PC-9 (cell line): ENCODE data around the gene TRMT2B. TPM values are rescaled to one million over a fixed set of nuclear protein-coding genes. Genes with fewer than 3 reads are reported as not detected.

Experiments
- Bru-seq: library from RNA; stranded (reverse); fragments of 400-500 nt; gene quantifications from one replicate; lab custom pipeline; 2021; lab: Mats Ljungman, UMichigan
- BruChase-seq, 2 experiments: library from RNA; stranded (reverse); fragments of 400-500 nt; gene quantifications; one replicate each; lab custom pipeline; 2021; lab: Mats Ljungman, UMichigan
- BruUV-seq: library from RNA; stranded (reverse); fragments of 400-500 nt; replicated peaks from 2 replicates; lab custom pipeline; 2021; lab: Mats Ljungman, UMichigan
- CTCF ChIA-PET: fragments of 300-600 bp; sonication (Branson Sonifier 250); formaldehyde crosslinking; loops from one replicate; lab custom pipeline; 2022; ENCODE audit warnings: antibody characterized with exemption; lab: Charles Lee
- POLR2A ChIA-PET: fragments of 300-600 bp; sonication (Branson Sonifier 250); formaldehyde crosslinking; loops from one replicate; lab custom pipeline; 2022; ENCODE audit warnings: antibody characterized with exemption; ENCODE audit not compliant: unreplicated experiment; lab: Charles Lee
- DNase-seq, 2 experiments: peaks; one replicate each; pipeline versions ENCODE4 v3.0.0 to v3.0.0-alpha.2; 2015 to 2022; ENCODE audit warnings: mixed read lengths in 1 of 2
- H2AFZ ChIP-seq: fragments of 200-600 bp; sonication (generic); 2 replicates; pipeline ENCODE4 v1.8.1; 2017; ENCODE audit warnings: antibody characterized with exemption
- H3F3A ChIP-seq: fragments of 200-600 bp; sonication (generic); 2 replicates; pipeline ENCODE4 v1.8.1; 2017; ENCODE audit warnings: antibody characterized with exemption, mild to moderate bottlenecking, low read depth; ENCODE audit not compliant: insufficient read depth
- H3K27ac ChIP-seq: fragments of 200-600 bp; sonication (generic); 2 replicates; pipeline ENCODE4 v1.6.1; 2016; ENCODE audit warnings: mixed run types
- H3K27me3 ChIP-seq: fragments of 200-600 bp; sonication (generic); 2 replicates; pipeline ENCODE4 v1.6.1; 2016; ENCODE audit warnings: low read depth, mixed run types; ENCODE audit not compliant: insufficient read depth
- H3K36me3 ChIP-seq: fragments of 200-600 bp; sonication (generic); 2 replicates; pipeline ENCODE4 v1.6.1; 2016; ENCODE audit warnings: low read depth, mixed run types
- H3K4me1 ChIP-seq: fragments of 200-600 bp; sonication (generic); replicated peaks from 2 replicates; pipeline ENCODE4 v1.6.1; 2016; ENCODE audit warnings: mixed run types; ENCODE audit not compliant: insufficient read depth
- H3K4me2 ChIP-seq: fragments of 200-600 bp; sonication (generic); 2 replicates; pipeline ENCODE4 v1.6.1; 2017; ENCODE audit warnings: mixed run types
- H3K4me3 ChIP-seq: fragments of 200-600 bp; sonication (generic); 2 replicates; pipeline ENCODE4 v1.6.1; 2016; ENCODE audit warnings: mixed run types
- H3K79me2 ChIP-seq: fragments of 200-600 bp; sonication (generic); 2 replicates; pipeline ENCODE4 v1.6.1; 2017; ENCODE audit warnings: low read depth, mixed run types
- H3K9me2 ChIP-seq: fragments of 200-600 bp; sonication (generic); 2 replicates; pipeline ENCODE4 v1.8.1; 2017; ENCODE audit warnings: mild to moderate bottlenecking; ENCODE audit not compliant: insufficient read depth
- H3K9me3 ChIP-seq: fragments of 200-600 bp; sonication (generic); 2 replicates; pipeline ENCODE4 v1.8.1; 2016; ENCODE audit warnings: low read depth; ENCODE audit not compliant: insufficient read depth
- H4K20me1 ChIP-seq: fragments of 200-600 bp; sonication (generic); 2 replicates; pipeline ENCODE4 v1.8.1; 2017; ENCODE audit not compliant: insufficient read depth
- EZH2 ChIP-seq: fragments of 200-600 bp; sonication (generic); IDR thresholded peaks from 2 replicates; pipeline ENCODE4 v1.8.0; 2017; ENCODE audit warnings: antibody characterized with exemption, low read depth
- intact Hi-C: fragments of 100-400 bp; cut with micrococcal nuclease; formaldehyde crosslinking; loops from one replicate; pipeline ENCODE4 v1.10.0; 2022; ENCODE audit not compliant: unreplicated experiment
- long read RNA-seq: library from polyadenylated mRNA; stranded (forward); transcript quantifications from one replicate; pipeline ENCODE4 v2.0.0, GENCODE V29; 2022
- total RNA-seq: library from RNA; stranded (reverse); gene quantifications from 2 replicates; pipeline ENCODE4 v1.2.3, GENCODE V29; 2021
- TF ChIP-seq, protein P1 (sequence below): fragments of 200-600 bp; sonication (generic); conservative IDR thresholded peaks from 2 replicates; pipeline ENCODE4 v1.6.1; 2017; ENCODE audit warnings: mixed run types, antibody characterized with exemption, mild to moderate bottlenecking, moderate library complexity

TRMT2B gene
- 31.6 and 38.1 TPM in 2 replicates for total RNA-seq
- Bru-seq, nascent RNA: percentile 71 among the genes with signal in this experiment
- BruChase-seq, experiment 1, labeled RNA remaining after a 2-hour chase: percentile 75 among the genes with signal in this experiment
- percentile 77 among the genes with signal in this experiment for BruChase-seq, experiment 2, labeled RNA remaining after a 6-hour chase
- long read RNA-seq, partial matches to known transcripts: 7 of 40 reads
- long read RNA-seq, other reads (novel, unspliced or antisense): 31 of 40 reads

DNA sequence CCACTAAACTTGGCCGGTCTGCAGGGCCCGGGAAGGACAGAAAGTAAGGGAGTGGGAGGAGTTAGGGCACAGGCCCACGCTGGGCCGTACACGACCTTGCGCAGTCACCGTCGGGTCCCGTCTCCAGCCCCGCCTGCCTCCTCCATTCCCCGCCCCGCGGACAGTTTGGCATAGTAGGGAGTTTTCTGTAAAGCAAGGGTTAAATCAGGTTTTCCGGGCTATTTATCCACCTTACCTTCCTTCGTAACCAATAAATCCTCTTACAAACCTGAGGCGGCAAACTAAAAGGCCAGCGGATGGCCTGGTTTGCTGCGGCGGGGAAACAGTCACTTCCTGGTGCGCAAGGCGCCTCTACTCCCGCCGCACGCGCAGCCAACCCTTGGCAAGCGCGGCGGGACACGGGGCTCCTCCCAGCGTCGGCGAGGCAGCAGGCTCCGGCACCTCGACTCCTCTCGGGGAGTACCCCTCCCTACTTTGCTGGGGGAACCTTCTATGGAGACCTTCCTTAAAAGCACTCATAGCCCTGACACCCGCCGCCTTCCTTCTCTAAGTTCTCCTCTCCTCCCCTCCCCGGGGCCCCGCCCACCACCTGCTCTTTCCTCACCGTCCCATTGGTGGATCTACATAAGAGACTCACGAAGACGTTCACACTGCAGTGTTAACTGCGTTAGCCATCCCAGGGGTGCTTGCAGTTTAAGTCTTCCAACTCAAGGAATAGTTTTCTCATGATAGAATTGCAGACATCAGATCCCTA, at the start of gene TRMT2B:
Gene TRMT2B (minus strand): TSS at position 563 of the 754 bp plus-strand sequence. CDS start 9,822 bp downstream, outside the sequence.
- DNase-seq: peak; percentile 64 to 73
- intact Hi-C loops: loop anchor here (2.0 kb wide), 1 partner anchor 47 kb away; the partner anchor contains the start of gene CENPI
- POLR2A ChIA-PET: no interaction called here
- H3K4me2 ChIP-seq: peak within 1 kb of the TSS; percentile 88
- H4K20me1 ChIP-seq: no peaks in the 10 kb centered on the region
- TF ChIP-seq, protein P1, sequence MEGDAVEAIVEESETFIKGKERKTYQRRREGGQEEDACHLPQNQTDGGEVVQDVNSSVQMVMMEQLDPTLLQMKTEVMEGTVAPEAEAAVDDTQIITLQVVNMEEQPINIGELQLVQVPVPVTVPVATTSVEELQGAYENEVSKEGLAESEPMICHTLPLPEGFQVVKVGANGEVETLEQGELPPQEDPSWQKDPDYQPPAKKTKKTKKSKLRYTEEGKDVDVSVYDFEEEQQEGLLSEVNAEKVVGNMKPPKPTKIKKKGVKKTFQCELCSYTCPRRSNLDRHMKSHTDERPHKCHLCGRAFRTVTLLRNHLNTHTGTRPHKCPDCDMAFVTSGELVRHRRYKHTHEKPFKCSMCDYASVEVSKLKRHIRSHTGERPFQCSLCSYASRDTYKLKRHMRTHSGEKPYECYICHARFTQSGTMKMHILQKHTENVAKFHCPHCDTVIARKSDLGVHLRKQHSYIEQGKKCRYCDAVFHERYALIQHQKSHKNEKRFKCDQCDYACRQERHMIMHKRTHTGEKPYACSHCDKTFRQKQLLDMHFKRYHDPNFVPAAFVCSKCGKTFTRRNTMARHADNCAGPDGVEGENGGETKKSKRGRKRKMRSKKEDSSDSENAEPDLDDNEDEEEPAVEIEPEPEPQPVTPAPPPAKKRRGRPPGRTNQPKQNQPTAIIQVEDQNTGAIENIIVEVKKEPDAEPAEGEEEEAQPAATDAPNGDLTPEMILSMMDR: no peak
- no peak for TF ChIP-seq EZH2
- H3K79me2 ChIP-seq: peaks cover 17% of the 10 kb centered on the region
- H3K4me1 ChIP-seq: peaks cover 6% of the 10 kb centered on the region
- H3K36me3 ChIP-seq: no peaks in the 10 kb centered on the region
- H3K4me3 ChIP-seq: peak within 1 kb of the TSS; percentile 77
- CTCF ChIA-PET: no interaction called here
- peaks cover 7% of the 10 kb centered on the region; the same call in 1 of the 2 replicates for H3F3A ChIP-seq
- no peaks in the 10 kb centered on the region for H3K9me3 ChIP-seq
- H3K9me2 ChIP-seq: no peaks in the 10 kb centered on the region
- peak within 1 kb of the TSS; percentile 88 for H2AFZ ChIP-seq
- BruUV-seq: no TSS peak
- peak within 1 kb of the TSS; percentile 50 for H3K27ac ChIP-seq
- no peaks in the 10 kb centered on the region for H3K27me3 ChIP-seq

- intact Hi-C loops: loop anchor here (2.0 kb wide), 2 partner anchors 47 to 203 kb away; no protein-coding TSS in a partner anchor
- H3K9me3 ChIP-seq: no peaks in the 10 kb centered on the region
Observed at GRCh38 chrX:101097546-101098453, 45.9 kb upstream of the TRMT2B start, which contains the start of gene CENPI. CENPI (plus strand) TSS chrX:101098204; CDS start chrX:101101071, 2,867 bp downstream.

More at GRCh38 chrX:101097546-101098453, 45.9 kb upstream of the TRMT2B start, which contains the start of gene CENPI:
- H3K9me2 ChIP-seq: no peaks in the 10 kb centered on the region
- no peaks in the 10 kb centered on the region for H3F3A ChIP-seq
- TSS peak; percentile 79 for BruUV-seq
- H2AFZ ChIP-seq: peak within 1 kb of the TSS; percentile 79
- peaks cover 4% of the 10 kb centered on the region for H3K4me1 ChIP-seq
- TF ChIP-seq EZH2: no peak
- TF ChIP-seq, protein P1: no peak
- H3K4me2 ChIP-seq: peak within 1 kb of the TSS; percentile 80
- no peaks in the 10 kb centered on the region for H3K36me3 ChIP-seq
- no peak within 1 kb of the TSS for H3K27ac ChIP-seq
- ChIA-PET CTCF (no interaction called here), POLR2A (interaction anchor here (0.6 to 0.8 kb wide), 4 partner anchors 12 to 376 kb away, joined by 3 to 6 read pairs (median 4); no protein-coding TSS in a partner anchor)
- peak within 1 kb of the TSS; percentile 59 for H3K4me3 ChIP-seq
- no peaks in the 10 kb centered on the region for H4K20me1 ChIP-seq
- peaks cover 18% of the 10 kb centered on the region; the same call in 1 of the 2 replicates for H3K79me2 ChIP-seq
- peak; percentile 87 to 96 for DNase-seq
- H3K27me3 ChIP-seq: no peaks in the 10 kb centered on the region
